Esophagus muscularis mucosa (tissue), 4 donors: ENCODE measurements around the gene LHX6.

Experiments
- CTCF ChIP-seq, 3 experiments: fragments of 200-600 bp in 2 of 3; fragments of 450-650 bp in 1 of 3; sonication (generic) in 2 of 3; IDR thresholded peaks; one replicate each; pipeline ENCODE4 v1.5.1; 2017 to 2019; ENCODE audit warnings: antibody characterized with exemption in 3 of 3, mild to moderate bottlenecking in 2 of 3, moderate library complexity in 1 of 3
- EP300 ChIP-seq: sonication (generic); formaldehyde crosslinking; IDR thresholded peaks from one replicate; pipeline ENCODE4 v1.6.1; 2017; ENCODE audit warnings: antibody characterized with exemption
- POLR2A ChIP-seq: fragments of 450-650 bp; IDR thresholded peaks from one replicate; pipeline ENCODE4 v1.6.1; 2017; ENCODE audit warnings: antibody characterized with exemption, moderate library complexity, mild to moderate bottlenecking, low read depth
- POLR2AphosphoS5 ChIP-seq, 2 donors: sonication (generic); formaldehyde crosslinking; IDR thresholded peaks; one replicate each; pipeline ENCODE4 v1.6.1; 2017; ENCODE audit warnings: antibody characterized with exemption in 2 of 2

- TF ChIP-seq CTCF (IDR thresholded peaks at IDR 0.05) (no peak), EP300 (no peak), POLR2A (no peak), POLR2AphosphoS5 (IDR thresholded peaks at IDR 0.05) (no peak)
Observed at GRCh38 chr9:122215663-122216062, 13.1 kb downstream of the LHX6 start.
